HG02870 (cell line): Measurements from ENCODE around the gene COA1.
"Not testable (repeated sequence)": the region's sequence is repeated elsewhere in the genome, so short reads cannot be mapped to it uniquely, and the experiment has no call there.

ENCODE experiments used
- ATAC-seq: cut with Tn5 transposase; IDR thresholded peaks from one replicate; pipeline ENCODE4 v1.9.1; 2021; ENCODE audit warnings: mild to moderate bottlenecking, moderate library complexity; ENCODE audit not compliant: unreplicated experiment

The COA1 gene

GRCh38 chr7:43758822-43759683, 29.7 kb upstream of the COA1 start:
- peak; percentile 42 for ATAC-seq

DNA sequence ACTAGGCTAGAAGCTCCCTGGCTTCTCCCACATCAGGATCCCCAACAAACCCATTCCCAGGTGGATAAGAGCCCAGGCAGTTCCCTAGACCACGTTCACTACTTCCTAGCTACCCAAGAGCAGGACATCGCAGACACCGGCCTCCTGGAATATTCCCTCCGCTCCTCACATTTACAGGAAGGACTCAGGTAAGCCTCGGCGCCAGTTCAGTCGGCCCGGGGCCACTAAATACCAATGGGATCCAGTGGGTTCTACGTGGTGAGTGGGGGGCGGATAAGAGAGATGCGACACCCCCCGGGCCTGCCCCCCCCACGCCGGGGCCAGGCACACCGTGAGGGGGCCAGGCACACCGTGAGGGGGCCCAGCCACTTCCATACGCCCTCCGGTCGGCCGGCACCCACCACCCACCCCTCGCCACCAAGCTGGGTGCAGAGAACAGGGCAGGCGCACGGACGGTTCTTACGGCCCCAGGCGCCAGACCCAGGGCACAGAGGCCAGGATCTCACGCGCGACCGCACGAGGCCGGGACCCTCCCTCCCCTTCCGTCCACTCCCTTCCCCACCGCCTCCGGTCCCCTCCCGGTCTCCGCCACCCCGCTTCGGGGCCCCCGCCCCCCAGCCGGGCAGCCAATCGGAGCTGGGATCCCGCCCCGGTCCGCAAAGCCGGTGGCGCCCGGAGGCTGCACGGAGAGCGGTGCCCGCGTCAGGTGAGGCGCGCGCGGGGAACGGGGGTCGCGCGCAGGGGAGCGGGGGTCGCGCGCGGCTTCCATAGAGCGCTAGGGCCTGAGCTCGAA, 28.9 kb upstream of the COA1 start, which contains the start of gene BLVRA:
TSS of gene BLVRA (plus strand) at position 652 of the 793 bp plus-strand sequence. CDS start 12,479 bp downstream, outside the sequence.
- peak; percentile 48 for ATAC-seq

DNA sequence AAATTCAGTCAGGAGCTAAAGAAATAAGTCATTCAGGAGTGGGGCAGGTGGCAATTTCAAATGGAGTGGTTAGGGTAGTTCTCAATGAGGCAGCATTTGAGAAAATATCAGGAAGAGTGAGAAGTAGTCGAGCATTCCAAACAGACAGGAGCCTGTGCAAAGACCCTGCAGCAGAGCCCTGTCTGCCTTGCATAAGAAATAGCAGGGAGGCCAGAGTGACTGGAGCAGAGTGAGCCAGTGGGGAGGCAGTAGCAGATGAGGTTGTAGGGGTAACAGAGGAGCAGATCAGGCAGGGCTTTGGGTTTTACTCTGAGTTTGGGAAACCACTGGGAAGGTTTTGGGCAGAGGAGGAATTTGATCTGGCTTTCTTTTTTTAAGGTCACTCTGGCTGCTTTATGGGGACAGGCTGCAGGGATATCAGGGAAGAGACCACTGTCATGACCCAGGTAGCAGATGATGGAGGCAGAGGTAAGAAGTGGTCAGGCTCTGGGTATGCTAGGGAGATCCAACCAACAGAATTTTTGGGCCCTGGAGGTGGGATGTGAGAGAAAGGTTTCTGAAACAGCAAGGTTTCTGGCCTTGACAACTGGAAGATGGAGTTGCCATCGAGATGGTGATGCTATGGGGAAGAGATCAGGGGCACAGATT, 27.9 kb upstream of the COA1 start:
- no peak for ATAC-seq

DNA sequence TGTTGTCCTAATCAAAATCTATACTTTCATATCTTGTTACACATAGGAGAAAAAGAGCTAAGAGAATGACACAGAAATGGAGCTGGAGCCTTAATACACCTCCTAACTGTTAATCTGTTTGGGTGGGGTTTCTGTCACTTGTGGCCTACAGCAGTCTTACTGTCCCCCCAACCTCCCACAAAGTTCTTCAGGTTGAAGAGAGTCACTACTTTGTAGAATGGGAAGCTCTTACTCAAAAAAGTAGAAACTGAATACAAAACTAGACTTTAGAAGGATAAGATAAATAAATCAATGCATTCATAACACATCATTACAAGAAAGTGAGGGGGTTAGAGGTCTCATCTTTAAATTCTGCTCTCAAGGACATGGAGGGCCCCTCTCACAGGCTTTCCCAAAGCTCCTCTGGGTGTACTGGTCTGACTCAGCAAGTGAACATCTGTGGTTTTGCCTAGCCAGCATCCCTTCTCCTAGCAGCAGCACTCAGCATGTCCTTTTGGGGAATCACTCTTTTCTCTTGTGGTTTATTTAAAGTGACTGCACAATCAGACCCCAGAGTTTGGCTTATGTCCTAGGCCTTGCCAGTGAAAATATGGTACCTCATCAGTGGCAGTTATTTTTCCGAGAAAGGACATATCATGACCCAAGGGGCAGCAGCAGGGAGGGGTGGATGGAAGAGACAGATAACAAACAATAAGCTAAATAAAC, 27.2 kb upstream of the COA1 start:
- peak; percentile 46 for ATAC-seq

DNA sequence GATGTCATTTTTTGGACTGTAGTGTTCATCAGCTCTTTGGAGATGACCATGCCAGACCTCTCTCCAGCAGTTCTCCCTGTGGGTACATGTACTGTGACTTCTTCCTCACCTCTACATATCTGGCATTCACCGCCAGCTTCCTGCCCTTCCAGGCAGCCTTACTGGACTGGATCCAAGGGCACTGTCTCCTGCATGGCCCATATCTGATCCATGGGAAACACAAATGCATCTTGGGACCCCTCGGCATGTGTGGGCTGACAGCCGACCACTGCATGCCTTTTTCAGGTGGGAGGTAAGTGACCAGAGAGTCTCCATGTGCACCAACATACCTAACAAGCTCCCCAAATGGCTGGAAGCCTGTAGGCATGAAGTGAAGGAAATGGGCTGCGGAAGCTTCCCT, 25.3 kb upstream of the COA1 start:
- ATAC-seq = no peak

DNA sequence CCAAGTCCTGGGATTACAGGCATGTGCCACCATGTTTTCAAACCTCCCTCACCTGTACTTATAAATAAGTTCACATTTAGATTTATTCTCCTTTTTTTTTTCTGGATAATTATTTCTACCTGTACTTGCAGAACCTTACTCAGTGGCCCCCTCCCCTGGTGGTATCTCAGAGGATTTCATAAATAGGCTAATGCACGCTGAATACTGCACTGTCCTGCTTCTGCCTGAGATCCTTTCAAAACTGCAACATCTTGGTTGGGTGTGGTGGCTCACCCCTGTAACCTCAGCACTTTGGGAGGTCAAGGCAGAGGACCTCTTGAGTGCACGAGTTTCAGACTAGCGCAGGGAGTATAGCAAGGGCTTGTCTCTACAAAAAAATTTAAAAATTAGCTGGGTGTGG, 24.5 kb upstream of the COA1 start:
- ATAC-seq = no peak

DNA sequence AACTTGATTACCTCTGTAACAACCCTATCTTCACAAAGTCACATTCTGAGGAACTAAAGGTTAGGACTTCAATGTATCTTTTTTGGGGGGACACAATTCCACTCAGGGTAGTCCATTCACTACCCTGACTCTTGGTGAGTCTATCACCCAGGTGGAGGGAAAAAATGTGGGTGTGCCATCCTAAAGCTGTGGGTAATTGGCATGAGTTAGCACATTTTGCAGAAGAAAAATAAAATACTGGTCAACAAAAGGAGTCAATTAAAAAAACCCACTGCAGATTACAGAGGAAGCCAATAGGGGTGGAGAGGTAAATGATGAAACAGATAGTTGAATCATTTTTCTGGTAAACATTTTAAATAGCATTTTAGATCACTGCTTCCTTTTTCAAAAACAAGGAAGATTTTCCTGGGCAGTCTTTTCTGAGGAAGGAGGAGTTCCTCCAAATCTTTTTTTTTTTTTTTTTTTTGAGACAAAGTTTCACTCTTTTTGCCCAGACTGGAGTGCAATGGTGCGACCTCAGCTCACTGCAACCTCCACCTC, 24.0 kb upstream of the COA1 start:
- no peak for ATAC-seq

DNA sequence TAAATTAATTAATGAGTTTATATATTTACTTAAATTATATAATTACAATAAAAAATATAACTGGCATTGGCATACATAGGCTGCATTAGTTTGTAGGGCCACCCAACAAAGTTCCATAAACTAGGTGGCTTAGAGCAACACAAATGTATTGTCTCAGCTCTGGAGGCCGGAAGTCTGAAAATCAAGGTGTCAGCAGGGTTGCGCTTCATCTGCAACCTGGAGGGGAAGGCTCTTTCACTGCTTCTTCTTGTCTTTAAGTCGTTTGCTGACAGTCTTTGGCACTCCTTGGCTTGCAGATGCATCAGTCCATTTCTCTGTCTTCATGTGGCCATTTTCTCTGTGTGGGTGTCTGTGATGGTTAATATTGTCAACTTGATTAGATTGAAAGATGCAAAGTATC, 23.1 kb upstream of the COA1 start:
- ATAC-seq = no peak

DNA sequence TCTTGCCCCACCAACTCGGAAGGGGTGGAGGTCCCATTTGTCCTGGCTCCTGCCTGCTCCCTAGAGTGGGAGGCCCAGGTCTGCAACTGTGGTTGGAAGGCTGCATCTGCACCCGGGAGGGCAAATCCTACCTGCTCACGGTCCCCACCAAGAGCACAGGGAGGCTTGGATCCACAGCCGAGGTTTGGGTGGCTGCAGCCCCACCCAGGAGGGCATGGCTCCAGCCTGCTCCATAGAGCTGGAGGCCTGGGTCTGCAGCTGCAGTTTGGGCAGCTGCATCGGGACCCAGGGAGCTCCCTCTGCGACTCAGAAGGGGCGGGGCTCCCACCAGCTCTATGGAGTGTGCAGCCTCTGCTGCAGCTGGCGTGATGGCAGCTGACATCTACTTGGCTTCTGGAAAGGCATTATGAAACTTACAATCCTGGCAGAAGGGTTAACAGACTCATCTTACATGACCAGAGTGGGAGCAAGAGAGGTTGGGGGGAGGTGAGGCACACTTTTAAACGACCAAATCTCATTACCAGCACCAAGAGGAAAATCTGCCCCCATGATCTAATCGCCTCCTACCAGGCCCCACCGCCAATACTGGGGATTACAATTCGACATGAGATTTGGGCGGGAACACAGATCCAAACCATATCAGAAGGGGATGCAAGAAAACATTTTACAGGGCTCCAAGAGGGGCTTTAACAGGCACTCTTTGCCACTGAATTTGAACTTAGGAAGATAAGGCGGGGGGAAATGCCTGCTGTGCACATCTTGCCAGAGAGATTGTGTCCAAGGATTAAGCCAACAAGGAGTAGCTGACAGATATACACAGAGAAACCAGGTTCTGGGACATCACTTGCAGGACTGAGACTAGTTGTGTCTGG, 20.9 kb upstream of the COA1 start:
- no peak for ATAC-seq

GRCh38 chr7:43749383-43749940, 20.1 kb upstream of the COA1 start:
- ATAC-seq = no peak

GRCh38 chr7:43747328-43748105, 18.2 kb upstream of the COA1 start:
- no peak for ATAC-seq

- ATAC-seq = no peak
Measured at GRCh38 chr7:43742692-43743091, 13.4 kb upstream of the COA1 start.

DNA sequence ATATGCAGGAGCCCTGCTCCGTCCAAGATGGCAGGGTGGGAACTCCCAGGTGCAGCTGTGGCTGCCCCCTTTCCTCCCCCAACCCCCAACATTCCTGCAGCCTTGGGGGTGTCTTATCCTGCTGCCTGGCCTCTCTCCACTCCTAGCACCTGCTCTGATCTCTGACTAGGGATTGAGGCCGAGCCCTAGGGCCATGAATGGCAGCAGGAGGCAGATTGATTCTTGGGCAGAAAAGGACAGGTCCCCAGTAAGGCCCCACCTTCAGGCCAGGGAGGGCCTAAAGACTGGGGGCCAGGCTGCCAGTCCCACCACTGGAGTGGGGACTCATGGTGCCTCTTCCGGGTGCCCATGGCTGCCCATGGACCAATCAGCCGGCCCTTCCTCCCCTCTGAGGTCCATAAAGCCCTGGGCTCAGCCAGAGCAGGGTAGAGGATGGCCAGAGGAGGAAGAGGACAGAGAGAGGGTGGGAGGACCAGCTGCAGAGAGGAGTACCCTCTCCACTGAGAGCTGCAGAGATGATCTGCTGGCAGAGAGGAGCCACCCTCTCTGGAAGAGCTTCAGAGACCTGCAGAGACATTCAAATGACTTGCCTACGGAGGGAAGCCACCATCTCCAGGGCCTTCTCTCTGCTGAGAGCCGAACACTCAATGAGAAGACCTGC, 8.3 kb upstream of the COA1 start:
- ATAC-seq = no peak

DNA sequence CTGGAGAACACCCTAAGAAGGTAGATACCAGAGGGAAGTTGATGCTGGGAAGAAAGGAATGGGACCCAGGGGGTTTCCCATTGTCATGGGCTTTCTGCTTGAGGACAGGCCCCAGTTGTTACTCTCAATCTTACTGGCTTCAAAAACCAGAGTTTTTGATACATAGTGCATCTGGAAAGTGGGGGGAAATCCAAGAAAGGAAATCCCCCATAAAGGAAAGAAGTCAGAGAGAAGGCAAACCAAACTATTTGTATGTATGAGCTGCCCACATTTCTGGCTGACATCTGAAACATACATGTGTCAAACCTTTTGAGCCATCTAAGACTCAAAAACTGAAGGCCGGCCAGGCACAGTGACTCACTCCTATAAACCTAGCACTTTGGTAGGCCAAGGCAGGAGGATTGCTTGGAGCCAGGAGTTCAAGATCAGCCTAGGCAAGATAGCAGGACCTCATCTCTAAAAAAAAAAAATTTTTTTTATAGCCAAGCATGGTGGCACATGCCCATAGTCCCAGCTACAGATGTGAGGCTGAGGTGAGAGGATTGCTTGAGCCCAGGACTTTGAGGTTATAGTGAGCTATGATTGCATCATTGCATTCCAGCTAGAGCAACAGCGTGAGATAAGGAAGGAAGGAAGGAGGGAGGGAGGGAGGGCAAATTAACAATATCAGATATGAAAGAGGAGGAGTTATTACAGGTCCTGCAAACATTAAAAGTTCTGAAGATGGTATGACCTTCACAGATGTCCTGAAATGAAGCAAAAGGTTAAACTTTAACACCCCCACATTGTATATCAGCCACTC, 6.7 kb upstream of the COA1 start:
- peak; percentile 89 for ATAC-seq

- ATAC-seq = peak; percentile 17
Measured at GRCh38 chr7:43735403-43735801, 6.1 kb upstream of the COA1 start.

DNA sequence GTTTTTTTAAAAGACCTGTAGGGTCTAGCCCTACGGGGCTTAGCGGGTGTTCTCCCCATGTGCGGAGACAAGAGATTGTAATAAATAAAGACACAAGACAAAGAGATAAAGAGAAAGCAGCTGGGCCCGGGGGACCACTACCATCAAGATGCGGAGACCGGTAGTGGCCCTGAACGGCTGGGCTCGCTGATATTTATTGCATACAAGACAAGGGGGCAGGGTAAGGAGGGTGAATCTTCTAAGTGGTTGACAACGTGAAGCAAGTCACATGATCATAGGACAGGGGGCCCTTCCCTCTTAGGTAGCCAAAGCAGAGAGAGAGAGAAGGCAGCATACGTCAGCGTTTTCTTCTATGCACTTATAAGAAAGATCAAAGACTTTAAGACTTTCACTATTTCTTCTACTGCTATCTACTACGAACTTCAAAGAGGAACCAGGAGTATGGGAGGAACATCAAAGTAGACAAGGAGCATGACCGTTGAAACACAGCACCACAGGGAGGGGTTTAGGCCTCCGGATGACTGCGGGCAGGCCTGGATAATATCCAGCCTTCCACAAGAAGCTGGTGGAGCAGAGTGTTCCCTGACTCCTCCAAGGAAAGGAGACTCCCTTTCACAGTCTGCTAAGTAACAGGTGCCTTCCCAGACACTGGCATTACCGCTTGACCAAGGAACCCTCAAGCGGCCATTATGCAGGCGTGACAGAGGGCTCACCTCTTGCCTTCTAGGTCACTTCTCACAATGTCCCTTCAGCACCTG, 5.4 kb upstream of the COA1 start:
- ATAC-seq = not testable (repeated sequence)
